Measurements from ENCODE around the gene SLC25A28. TPM values are rescaled to one million over a fixed set of nuclear protein-coding genes. Genes with fewer than 3 reads are reported as not detected.
"Not testable (repeated sequence)": the region's sequence is repeated elsewhere in the genome, so short reads cannot be mapped to it uniquely, and the experiment has no call there.

SLC25A28 gene
- polyA plus RNA-seq, 2 donors, result 50.1 to 61.4 TPM

- WGBS, 2 donors, result 32 to 34% methylated on average over 7 of the region's 7 CpGs
- no peaks in the 10 kb centered on the region for H3K27me3 ChIP-seq (ENCODE audit: control insufficient read depth in 1 of 2, insufficient read depth in 2 of 2, low read length in 2 of 2)
- H3K4me3 ChIP-seq (ENCODE audit: low read depth in 1 of 2, low read length in 2 of 2), result no peak overlapping the region
- no peaks in the 10 kb centered on the region for H3K4me1 ChIP-seq (ENCODE audit: control insufficient read depth in 2 of 2, insufficient read depth in 2 of 2, low read length in 1 of 2)
- H3K27ac ChIP-seq (ENCODE audit: low read depth in 2 of 2, low read length in 1 of 2), result no peak overlapping the region
- no peaks in the 10 kb centered on the region for H3K9me3 ChIP-seq (ENCODE audit: control insufficient read depth in 2 of 2, insufficient read depth in 1 of 2, low read depth in 1 of 2, low read length in 1 of 2)
- H3K36me3 ChIP-seq (ENCODE audit: control insufficient read depth in 2 of 2, insufficient read depth in 2 of 2, low read length in 1 of 2), result peaks cover 17 to 24% of the 10 kb centered on the region in 2 donors
Measured at GRCh38 chr10:99612167-99612831, 7.9 kb downstream of the SLC25A28 start.

- H3K4me3 ChIP-seq (ENCODE audit: low read depth in 1 of 2, low read length in 2 of 2), result no peak overlapping the region
- no peaks in the 10 kb centered on the region for H3K27me3 ChIP-seq (ENCODE audit: control insufficient read depth in 1 of 2, insufficient read depth in 2 of 2, low read length in 2 of 2)
- WGBS, 2 donors, result 73% methylated on average over 4 of the region's 4 CpGs
- no peak overlapping the region for H3K27ac ChIP-seq (ENCODE audit: low read depth in 2 of 2, low read length in 1 of 2)
- H3K4me1 ChIP-seq (ENCODE audit: control insufficient read depth in 2 of 2, insufficient read depth in 2 of 2, low read length in 1 of 2), result no peaks in the 10 kb centered on the region
- H3K9me3 ChIP-seq (ENCODE audit: control insufficient read depth in 2 of 2, insufficient read depth in 1 of 2, low read depth in 1 of 2, low read length in 1 of 2), result no peaks in the 10 kb centered on the region
- peaks cover 17 to 24% of the 10 kb centered on the region in 2 donors for H3K36me3 ChIP-seq (ENCODE audit: control insufficient read depth in 2 of 2, insufficient read depth in 2 of 2, low read length in 1 of 2)
Measured at GRCh38 chr10:99611326-99611725, 8.9 kb downstream of the SLC25A28 start.

DNA sequence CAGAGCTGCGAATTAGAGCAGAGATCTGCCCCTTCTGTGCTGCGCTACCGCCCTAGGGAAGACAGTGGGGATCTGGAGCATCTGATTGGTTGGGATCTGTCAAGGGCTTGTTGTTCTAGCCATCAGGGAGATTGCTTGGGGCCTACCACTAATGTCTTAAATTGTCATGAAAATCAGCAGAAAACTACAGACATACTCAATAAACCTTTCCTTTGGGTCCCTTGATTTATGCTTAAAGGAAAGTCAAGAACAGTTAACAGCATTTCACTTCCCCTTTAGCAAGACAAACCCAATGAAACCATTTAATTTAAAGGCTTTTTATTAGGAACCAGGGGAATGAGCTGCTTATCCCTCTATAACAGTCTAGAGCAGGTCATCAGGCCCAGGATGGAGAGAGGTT, 10.0 kb downstream of the SLC25A28 start:
- no peak overlapping the region for H3K27ac ChIP-seq (ENCODE audit: low read depth in 2 of 2, low read length in 1 of 2)
- H3K4me1 ChIP-seq (ENCODE audit: control insufficient read depth in 2 of 2, insufficient read depth in 2 of 2, low read length in 1 of 2), result no peaks in the 10 kb centered on the region
- no peaks in the 10 kb centered on the region for H3K27me3 ChIP-seq (ENCODE audit: control insufficient read depth in 1 of 2, insufficient read depth in 2 of 2, low read length in 2 of 2)
- H3K9me3 ChIP-seq (ENCODE audit: control insufficient read depth in 2 of 2, insufficient read depth in 1 of 2, low read depth in 1 of 2, low read length in 1 of 2), result no peaks in the 10 kb centered on the region
- peaks cover 17 to 24% of the 10 kb centered on the region in 2 donors for H3K36me3 ChIP-seq (ENCODE audit: control insufficient read depth in 2 of 2, insufficient read depth in 2 of 2, low read length in 1 of 2)
- H3K4me3 ChIP-seq (ENCODE audit: low read depth in 1 of 2, low read length in 2 of 2), result no peak overlapping the region
- 92 to 96% methylated on average over 3 of the region's 3 CpGs for WGBS, 2 donors

DNA sequence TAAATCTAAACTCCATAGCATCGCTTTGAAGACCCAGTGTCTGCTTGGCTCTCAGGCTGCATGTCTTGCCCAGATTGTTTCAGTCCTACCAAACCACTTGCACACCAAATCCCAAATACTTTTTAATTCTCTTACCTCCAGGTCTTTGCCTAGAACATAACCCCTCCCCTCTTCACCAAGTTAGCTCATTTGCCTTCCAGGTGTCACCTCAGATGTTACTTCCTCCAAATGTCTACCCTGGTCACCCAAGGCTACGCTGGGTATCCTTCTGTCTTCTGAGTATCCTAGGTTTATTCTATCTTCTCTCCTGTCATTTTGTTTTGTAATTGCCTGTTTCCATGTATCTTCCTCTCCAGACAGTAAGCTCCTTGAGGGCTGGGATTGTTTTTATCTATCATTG, 11.1 kb downstream of the SLC25A28 start:
- peaks cover 17 to 24% of the 10 kb centered on the region in 2 donors for H3K36me3 ChIP-seq (ENCODE audit: control insufficient read depth in 2 of 2, insufficient read depth in 2 of 2, low read length in 1 of 2)
- no peaks in the 10 kb centered on the region for H3K4me1 ChIP-seq (ENCODE audit: control insufficient read depth in 2 of 2, insufficient read depth in 2 of 2, low read length in 1 of 2)
- H3K27me3 ChIP-seq (ENCODE audit: control insufficient read depth in 1 of 2, insufficient read depth in 2 of 2, low read length in 2 of 2), result no peaks in the 10 kb centered on the region
- H3K9me3 ChIP-seq (ENCODE audit: control insufficient read depth in 2 of 2, insufficient read depth in 1 of 2, low read depth in 1 of 2, low read length in 1 of 2), result no peaks in the 10 kb centered on the region
- no peak overlapping the region for H3K4me3 ChIP-seq (ENCODE audit: low read depth in 1 of 2, low read length in 2 of 2)
- no peak overlapping the region for H3K27ac ChIP-seq (ENCODE audit: low read depth in 2 of 2, low read length in 1 of 2)
- 85 to 95% methylated on average over 2 of the region's 2 CpGs for WGBS, 2 donors

- Histone ChIP-seq H3K4me3 (ENCODE audit: low read depth in 1 of 2, low read length in 2 of 2) (no peak overlapping the region), H3K27me3 (ENCODE audit: control insufficient read depth in 1 of 2, insufficient read depth in 2 of 2, low read length in 2 of 2) (no peaks in the 10 kb centered on the region), H3K4me1 (ENCODE audit: control insufficient read depth in 2 of 2, insufficient read depth in 2 of 2, low read length in 1 of 2) (no peaks in the 10 kb centered on the region), H3K27ac (ENCODE audit: low read depth in 2 of 2, low read length in 1 of 2) (no peak overlapping the region), H3K36me3 (ENCODE audit: control insufficient read depth in 2 of 2, insufficient read depth in 2 of 2, low read length in 1 of 2) (peaks cover 2 to 10% of the 10 kb centered on the region in 2 donors), H3K9me3 (ENCODE audit: control insufficient read depth in 2 of 2, insufficient read depth in 1 of 2, low read depth in 1 of 2, low read length in 1 of 2) (no peaks in the 10 kb centered on the region)
- 30 to 89% methylated on average over 2 of the region's 2 CpGs for WGBS, 2 donors
Measured at GRCh38 chr10:99605351-99605750, 14.9 kb downstream of the SLC25A28 start.

- Histone ChIP-seq H3K4me1 (ENCODE audit: control insufficient read depth in 2 of 2, insufficient read depth in 2 of 2, low read length in 1 of 2) (no peaks in the 10 kb centered on the region), H3K27ac (ENCODE audit: low read depth in 2 of 2, low read length in 1 of 2) (no peak overlapping the region), H3K9me3 (ENCODE audit: control insufficient read depth in 2 of 2, insufficient read depth in 1 of 2, low read depth in 1 of 2, low read length in 1 of 2) (no peaks in the 10 kb centered on the region), H3K36me3 (ENCODE audit: control insufficient read depth in 2 of 2, insufficient read depth in 2 of 2, low read length in 1 of 2) (peaks cover 0 to 6% of the 10 kb centered on the region in 2 donors), H3K27me3 (ENCODE audit: control insufficient read depth in 1 of 2, insufficient read depth in 2 of 2, low read length in 2 of 2) (no peaks in the 10 kb centered on the region), H3K4me3 (ENCODE audit: low read depth in 1 of 2, low read length in 2 of 2) (no peak overlapping the region)
- WGBS, 2 donors, result 50 to 94% methylated on average over 1 of the region's 1 CpG
Measured at GRCh38 chr10:99604862-99605261, 15.4 kb downstream of the SLC25A28 start.

GRCh38 chr10:99598781-99599509, 21.3 kb downstream of the SLC25A28 start:
- Histone ChIP-seq H3K27ac (ENCODE audit: low read depth in 2 of 2, low read length in 1 of 2) (no peak overlapping the region), H3K4me3 (ENCODE audit: low read depth in 1 of 2, low read length in 2 of 2) (no peak overlapping the region), H3K36me3 (ENCODE audit: control insufficient read depth in 2 of 2, insufficient read depth in 2 of 2, low read length in 1 of 2) (no peaks in the 10 kb centered on the region), H3K27me3 (ENCODE audit: control insufficient read depth in 1 of 2, insufficient read depth in 2 of 2, low read length in 2 of 2) (no peaks in the 10 kb centered on the region), H3K9me3 (ENCODE audit: control insufficient read depth in 2 of 2, insufficient read depth in 1 of 2, low read depth in 1 of 2, low read length in 1 of 2) (no peaks in the 10 kb centered on the region), H3K4me1 (ENCODE audit: control insufficient read depth in 2 of 2, insufficient read depth in 2 of 2, low read length in 1 of 2) (peaks cover 0 to 8% of the 10 kb centered on the region in 2 donors)
- 73 to 74% methylated on average over 8 of the region's 8 CpGs for WGBS, 2 donors

GRCh38 chr10:99598011-99598410, 22.2 kb downstream of the SLC25A28 start:
- Histone ChIP-seq H3K27ac (ENCODE audit: low read depth in 2 of 2, low read length in 1 of 2) (no peak overlapping the region), H3K4me3 (ENCODE audit: low read depth in 1 of 2, low read length in 2 of 2) (no peak overlapping the region), H3K27me3 (ENCODE audit: control insufficient read depth in 1 of 2, insufficient read depth in 2 of 2, low read length in 2 of 2) (no peaks in the 10 kb centered on the region), H3K9me3 (ENCODE audit: control insufficient read depth in 2 of 2, insufficient read depth in 1 of 2, low read depth in 1 of 2, low read length in 1 of 2) (no peaks in the 10 kb centered on the region), H3K4me1 (ENCODE audit: control insufficient read depth in 2 of 2, insufficient read depth in 2 of 2, low read length in 1 of 2) (peaks cover 0 to 8% of the 10 kb centered on the region in 2 donors), H3K36me3 (ENCODE audit: control insufficient read depth in 2 of 2, insufficient read depth in 2 of 2, low read length in 1 of 2) (no peaks in the 10 kb centered on the region)
- 58 to 79% methylated on average over 4 of the region's 4 CpGs for WGBS, 2 donors

- WGBS, 2 donors, result 74 to 87% methylated on average over 4 of the region's 4 CpGs
- H3K4me1 ChIP-seq (ENCODE audit: control insufficient read depth in 2 of 2, insufficient read depth in 2 of 2, low read length in 1 of 2); H3K9me3 ChIP-seq (ENCODE audit: control insufficient read depth in 2 of 2, insufficient read depth in 1 of 2, low read depth in 1 of 2, low read length in 1 of 2); H3K27me3 ChIP-seq (ENCODE audit: control insufficient read depth in 1 of 2, insufficient read depth in 2 of 2, low read length in 2 of 2); H3K36me3 ChIP-seq (ENCODE audit: control insufficient read depth in 2 of 2, insufficient read depth in 2 of 2, low read length in 1 of 2); H3K4me3 ChIP-seq (ENCODE audit: low read depth in 1 of 2, low read length in 2 of 2): not testable (repeated sequence)
- peak overlapping the region; percentile 2 to 24 for H3K27ac ChIP-seq (ENCODE audit: low read depth in 2 of 2, low read length in 1 of 2)
Measured at GRCh38 chr10:99596708-99597107, 23.5 kb downstream of the SLC25A28 start.
